Transverse colon (tissue), 4 donors: ENCODE data around the gene FANCD2. TPM values are rescaled to one million over a fixed set of nuclear protein-coding genes. Genes with fewer than 3 reads are reported as not detected.

Source experiments
- DNase-seq: peaks from one replicate; pipeline ENCODE4 v3.0.0-alpha.2; 2019
- H3K27ac ChIP-seq, 4 donors: fragments of 200-600 bp; sonication (generic); 2 replicates each; pipeline ENCODE4 v1.5.1; 2016 to 2018; ENCODE audit warnings: inconsistent platforms in 4 of 4
- H3K27me3 ChIP-seq: fragments of 200-600 bp; sonication (generic); 2 replicates; pipeline ENCODE4 v1.5.1; 2017; ENCODE audit warnings: inconsistent platforms
- H3K36me3 ChIP-seq, 4 donors: fragments of 200-600 bp; sonication (generic); 2 replicates each; pipeline ENCODE4 v1.5.1; 2017 to 2019; ENCODE audit warnings: inconsistent platforms in 4 of 4
- H3K4me1 ChIP-seq, 4 donors: fragments of 200-600 bp; sonication (generic); 2 replicates each; pipeline ENCODE4 v1.5.1; 2017 to 2020; ENCODE audit warnings: inconsistent platforms in 4 of 4
- H3K4me3 ChIP-seq, 4 donors: fragments of 200-600 bp; sonication (generic); 1 replicate in 1 of 4; 2 replicates in 3 of 4; pipeline versions ENCODE4 v1.5.1 to v1.6.1; 2017 to 2019; ENCODE audit warnings: inconsistent platforms in 4 of 4
- H3K9me3 ChIP-seq, 2 donors: fragments of 200-600 bp; sonication (generic); 2 replicates each; pipeline ENCODE4 v1.5.1; 2017 to 2019; ENCODE audit warnings: inconsistent platforms in 2 of 2
- EP300 ChIP-seq: sonication (generic); formaldehyde crosslinking; IDR thresholded peaks from one replicate; pipeline ENCODE4 v1.6.1; 2017; ENCODE audit warnings: antibody characterized with exemption, low read depth
- POLR2A ChIP-seq: fragments of 450-650 bp; IDR thresholded peaks from one replicate; pipeline ENCODE4 v1.6.1; 2016; ENCODE audit warnings: antibody characterized with exemption, mild to moderate bottlenecking, moderate library complexity
- POLR2AphosphoS5 ChIP-seq, 3 donors: sonication (generic); formaldehyde crosslinking; IDR thresholded peaks; one replicate each; pipeline ENCODE4 v1.6.1; 2016; ENCODE audit warnings: antibody characterized with exemption in 3 of 3
- WGBS, 2 donors: methylation state at CpG; one replicate each; pipeline ENCODE4 v1.1.5; 2018; ENCODE audit warnings: low coverage in 1 of 2; 5-methylcytosine and 5-hydroxymethylcytosine counted together
- in situ Hi-C, 4 donors: fragments of 200-750 bp; cut with MboI; loops; one replicate each; pipeline versions ENCODE4 v1.15.0 to v1.15.1; 2017; ENCODE audit warnings: low sequenced_read_pairs in 3 of 4, low pct_ligation_motif_present in 1 of 4, low pct_unique_long_range_greater_than_20kb in 1 of 4
- intact Hi-C: fragments of 100-400 bp; cut with DNase I; formaldehyde crosslinking; loops from one replicate; pipeline ENCODE4 v1.15.1; 2023; ENCODE audit warnings: low total_unique reads
- total RNA-seq, 4 donors: library from RNA; depleted of rRNA; stranded (reverse); fragments of >200 nt; gene quantifications; one replicate each; pipeline ENCODE4 v1.1.0, GENCODE V29; 2016
- TF ChIP-seq, protein P1 (sequence below), 5 experiments: fragments of 200-600 bp in 3 of 5; fragments of 450-650 bp in 2 of 5; sonication (generic) in 3 of 5; IDR thresholded peaks; 1 replicate in 2 of 5; 2 replicates in 3 of 5; pipeline ENCODE4 v1.5.1; 2016 to 2017; ENCODE audit warnings: antibody characterized with exemption in 5 of 5, inconsistent platforms in 3 of 5, mild to moderate bottlenecking in 2 of 5, moderate library complexity in 1 of 5

FANCD2 gene
- total RNA-seq, 4 donors from 2014 or later = 0.80 to 43.0 (median 4.9) TPM

GRCh38 chr3:10136426-10137005 is 110.3 kb downstream of the FANCD2 start:
- no peak for TF ChIP-seq EP300
- TF ChIP-seq POLR2AphosphoS5 (IDR thresholded peaks at IDR 0.05) = no peak
- Histone ChIP-seq H3K27me3 (no peaks in the 10 kb centered on the region), H3K27ac (no peak overlapping the region), H3K4me1 (peaks cover 0 to 4% (median 0%) of the 10 kb centered on the region in 4 donors), H3K4me3 (no peak overlapping the region), H3K36me3 (no peaks in the 10 kb centered on the region), H3K9me3 (no peaks in the 10 kb centered on the region)
- in situ Hi-C loops = no loop called here
- DNase-seq = no peak
- WGBS, 2 donors = 97% methylated on average over 7 of the region's 25 CpGs; no CpG with 5 or more reads in 1 of the 2 donors
- intact Hi-C loops = no loop called here

DNA sequence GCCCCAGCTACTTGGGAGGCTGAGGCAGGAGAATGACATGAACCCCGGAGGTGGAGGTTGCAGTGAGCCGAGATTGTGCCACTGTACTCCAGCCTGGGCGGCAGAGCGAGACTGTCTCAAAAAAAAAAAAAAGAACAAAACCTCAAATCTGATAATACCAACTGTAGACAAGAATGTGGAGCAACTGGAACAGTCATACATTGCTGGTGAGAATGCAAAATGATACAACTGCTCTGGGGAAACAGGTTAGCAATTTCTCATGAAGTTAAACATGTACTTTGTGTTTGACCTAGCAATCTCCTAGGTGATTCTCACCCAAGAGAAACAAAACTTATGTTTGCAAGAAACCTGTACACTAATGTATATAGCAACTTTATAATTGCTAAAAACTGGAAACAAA is 110.9 kb downstream of the FANCD2 start:
- no peak for DNase-seq
- H3K36me3 ChIP-seq = no peaks in the 10 kb centered on the region
- no peaks in the 10 kb centered on the region for H3K9me3 ChIP-seq
- intact Hi-C loops = no loop called here
- no peaks in the 10 kb centered on the region for H3K27me3 ChIP-seq
- peaks cover 0 to 4% (median under 1%) of the 10 kb centered on the region in 4 donors for H3K4me1 ChIP-seq
- H3K4me3 ChIP-seq = no peak overlapping the region
- in situ Hi-C loops = no loop called here
- WGBS, 2 donors = 80 to 85% methylated on average over 2 to 4 of the region's 4 CpGs
- TF ChIP-seq, protein P1, sequence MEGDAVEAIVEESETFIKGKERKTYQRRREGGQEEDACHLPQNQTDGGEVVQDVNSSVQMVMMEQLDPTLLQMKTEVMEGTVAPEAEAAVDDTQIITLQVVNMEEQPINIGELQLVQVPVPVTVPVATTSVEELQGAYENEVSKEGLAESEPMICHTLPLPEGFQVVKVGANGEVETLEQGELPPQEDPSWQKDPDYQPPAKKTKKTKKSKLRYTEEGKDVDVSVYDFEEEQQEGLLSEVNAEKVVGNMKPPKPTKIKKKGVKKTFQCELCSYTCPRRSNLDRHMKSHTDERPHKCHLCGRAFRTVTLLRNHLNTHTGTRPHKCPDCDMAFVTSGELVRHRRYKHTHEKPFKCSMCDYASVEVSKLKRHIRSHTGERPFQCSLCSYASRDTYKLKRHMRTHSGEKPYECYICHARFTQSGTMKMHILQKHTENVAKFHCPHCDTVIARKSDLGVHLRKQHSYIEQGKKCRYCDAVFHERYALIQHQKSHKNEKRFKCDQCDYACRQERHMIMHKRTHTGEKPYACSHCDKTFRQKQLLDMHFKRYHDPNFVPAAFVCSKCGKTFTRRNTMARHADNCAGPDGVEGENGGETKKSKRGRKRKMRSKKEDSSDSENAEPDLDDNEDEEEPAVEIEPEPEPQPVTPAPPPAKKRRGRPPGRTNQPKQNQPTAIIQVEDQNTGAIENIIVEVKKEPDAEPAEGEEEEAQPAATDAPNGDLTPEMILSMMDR (IDR thresholded peaks at IDR 0.05) = no peak
- TF ChIP-seq POLR2A = no peak
- no peak for TF ChIP-seq POLR2AphosphoS5 (IDR thresholded peaks at IDR 0.05)
- no peak for TF ChIP-seq EP300
- H3K27ac ChIP-seq = no peak overlapping the region

- WGBS, 2 donors = 78 to 85% methylated on average over 10 to 23 of the region's 23 CpGs
- Histone ChIP-seq H3K4me3 (peak overlapping the region in 2 of 4 donors; percentile 67 to 79), H3K27ac (peak overlapping the region; percentile 93 to 98 (median 96)), H3K36me3 (peaks cover 0 to 4% (median 0%) of the 10 kb centered on the region in 4 donors), H3K4me1 (peaks cover 16 to 40% (median 26%) of the 10 kb centered on the region in 4 donors), H3K9me3 (no peaks in the 10 kb centered on the region), H3K27me3 (no peaks in the 10 kb centered on the region)
- intact Hi-C loops = no loop called here
- in situ Hi-C loops = no loop called here
- TF ChIP-seq, protein P1 (IDR thresholded peaks at IDR 0.05) = no peak
- no peak for TF ChIP-seq POLR2A
- TF ChIP-seq POLR2AphosphoS5 (IDR thresholded peaks at IDR 0.05) = no peak
- TF ChIP-seq EP300 = no peak
- no peak for DNase-seq
These were observed 114.8 kb downstream of the FANCD2 start for GRCh38 chr3:10140996-10141546.

DNA sequence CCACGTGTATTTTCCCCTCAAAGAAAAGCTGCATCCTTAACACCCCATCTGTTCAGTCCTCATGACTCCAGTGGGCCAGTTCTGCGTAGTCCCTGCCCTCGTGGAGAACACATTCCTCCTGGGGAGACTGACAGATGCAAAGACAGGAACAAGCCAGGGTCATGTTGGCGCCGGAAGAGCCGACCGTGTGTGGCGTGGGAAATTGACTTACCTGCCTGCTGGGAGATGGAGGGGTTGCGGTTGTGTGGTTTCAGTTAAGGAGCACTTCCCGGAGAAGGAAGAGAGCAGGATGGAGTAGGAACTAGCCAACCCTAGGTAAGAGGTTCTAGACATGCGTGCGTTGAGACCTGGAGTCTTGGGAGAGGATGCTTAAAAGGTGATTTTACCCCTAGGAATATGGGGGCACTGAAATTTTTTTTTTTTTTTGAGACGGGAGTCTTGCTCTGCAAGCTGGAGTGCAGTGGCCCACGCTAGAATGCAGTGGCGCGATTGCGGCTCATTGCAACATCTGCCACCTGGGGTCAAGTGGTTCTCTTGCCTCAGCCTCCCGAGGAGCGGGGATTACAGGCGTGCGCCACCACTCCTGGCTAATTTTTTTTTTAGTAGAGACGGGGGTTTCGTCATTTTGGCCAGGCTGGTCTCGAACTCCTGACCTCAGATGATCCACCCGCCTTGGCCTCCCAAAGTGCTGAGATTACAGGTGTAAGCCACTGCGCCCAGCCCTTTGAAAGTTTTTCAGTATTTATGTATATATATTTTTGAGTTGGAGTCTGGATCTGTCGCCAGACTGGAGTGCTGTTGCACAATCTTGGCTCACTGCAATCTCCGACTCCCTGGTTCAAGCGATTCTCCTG is 116.7 kb downstream of the FANCD2 start:
- Histone ChIP-seq H3K27me3 (no peaks in the 10 kb centered on the region), H3K9me3 (no peaks in the 10 kb centered on the region), H3K36me3 (peaks cover 0 to 15% (median 0%) of the 10 kb centered on the region in 4 donors), H3K27ac (peak overlapping the region; percentile 93 to 98 (median 96)), H3K4me1 (peaks cover 16 to 40% (median 26%) of the 10 kb centered on the region in 4 donors), H3K4me3 (peak overlapping the region; percentile 53 to 79 (median 68))
- in situ Hi-C loops (no loop called here), intact Hi-C loops (no loop called here)
- no peak for TF ChIP-seq POLR2AphosphoS5 (IDR thresholded peaks at IDR 0.05)
- TF ChIP-seq, protein P1 (IDR thresholded peaks at IDR 0.05) = no peak
- TF ChIP-seq EP300 = no peak
- TF ChIP-seq POLR2A = no peak
- WGBS, 2 donors = 69 to 86% methylated on average over 4 to 29 of the region's 29 CpGs
- DNase-seq = no peak
